HCT116 (cell line): ENCODE results near the gene POC1B. TPM values are rescaled to one million over a fixed set of nuclear protein-coding genes. Genes with fewer than 3 reads are reported as not detected.

ENCODE experiments used
- ATAC-seq: fragments of 200-7000 bp; cut with Tn5 transposase; 2 replicates; pipeline ENCODE4 v1.9.1; 2020; ENCODE audit warnings: mild to moderate bottlenecking, moderate library complexity
- BruUV-seq: library from RNA; stranded (reverse); fragments of 400-500 nt; replicated peaks from 2 replicates; lab custom pipeline; 2021; lab: Mats Ljungman, UMichigan
- CTCF ChIA-PET: fragments of 300-600 bp; sonication (Branson Sonifier 250); formaldehyde crosslinking; loops from one replicate; lab custom pipeline; 2021; ENCODE audit warnings: antibody characterized with exemption; lab: Charles Lee
- POLR2A ChIA-PET: fragments of 300-600, 350-600 bp; sonication (Branson Sonifier 250); formaldehyde crosslinking; loops from one replicate; lab custom pipeline; 2021; ENCODE audit warnings: antibody characterized with exemption; lab: Charles Lee
- RAD21 ChIA-PET, 2 experiments: fragments of 300-600 bp; sonication (Branson Sonifier 250); formaldehyde crosslinking; loops; one replicate each; lab custom pipeline; 2023; ENCODE audit warnings: low total read pairs in 2 of 2; ENCODE audit not compliant: uncharacterized antibody in 2 of 2, unreplicated experiment in 2 of 2, low non-redundant PET in 1 of 2; lab: Charles Lee
- DNase-seq: peaks from one replicate; pipeline ENCODE4 v3.0.0-alpha.2; 2010; ENCODE audit warnings: low read depth, low spot score
- H2AFZ ChIP-seq: fragments of 200-600 bp; shearing (Covaris generic), sonication (generic); 2 replicates; pipeline ENCODE4 v1.6.1; 2017; ENCODE audit warnings: low read depth, mixed run types, mixed read lengths, antibody characterized with exemption, low read length; ENCODE audit not compliant: poor library complexity, severe bottlenecking
- H3K27ac ChIP-seq: 2 replicates; pipeline ENCODE4 v1.5.1; 2012; ENCODE audit warnings: low read depth, low read length
- H3K27me3 ChIP-seq: fragments of 200-600 bp; sonication (generic); 2 replicates; pipeline ENCODE4 v1.6.1; 2016; ENCODE audit warnings: mixed run types, low read length, mixed read lengths; ENCODE audit not compliant: insufficient read depth
- H3K36me3 ChIP-seq, 2 experiments: fragments of 200-500 bp in 1 of 2; fragments of 200-600 bp in 1 of 2; sonication (Bioruptor generic) in 1 of 2; sonication (generic) in 1 of 2; 2 replicates each; pipeline versions ENCODE4 v1.5.1 to v1.6.1; 2014 to 2016; ENCODE audit warnings: low read length in 2 of 2, inconsistent platforms in 1 of 2, mixed read lengths in 1 of 2, mixed run types in 1 of 2; ENCODE audit not compliant: insufficient read depth in 2 of 2, control insufficient read depth in 1 of 2
- H3K4me1 ChIP-seq, 2 experiments: fragments of 200-600 bp in 1 of 2; sonication (generic) in 1 of 2; 2 replicates each; pipeline versions ENCODE4 v1.5.1 to v1.6.1; 2012 to 2017; ENCODE audit warnings: low read length in 2 of 2, inconsistent platforms in 1 of 2, mild to moderate bottlenecking in 1 of 2, mixed read lengths in 1 of 2, mixed run types in 1 of 2, moderate library complexity in 1 of 2; ENCODE audit not compliant: insufficient read depth in 2 of 2, control insufficient read depth in 1 of 2
- H3K4me2 ChIP-seq: fragments of 200-600 bp; sonication (generic); 2 replicates; pipeline ENCODE4 v1.6.1; 2017; ENCODE audit warnings: mixed run types, low read length, mixed read lengths
- H3K4me3 ChIP-seq, 2 experiments: fragments of 200-600 bp in 1 of 2; sonication (generic) in 1 of 2; replicated peaks in 1 of 2; 2 replicates each; pipeline ENCODE4 v1.5.1; 2011 to 2016; ENCODE audit warnings: low read length in 2 of 2, control low read depth in 1 of 2, low read depth in 1 of 2, mild to moderate bottlenecking in 1 of 2, mixed read lengths in 1 of 2, mixed run types in 1 of 2
- H3K79me2 ChIP-seq: fragments of 200-600 bp; sonication (generic); 2 replicates; pipeline ENCODE4 v1.6.1; 2017; ENCODE audit warnings: mild to moderate bottlenecking, mixed run types, low read length, moderate library complexity, mixed read lengths; ENCODE audit not compliant: insufficient read depth
- H3K9ac ChIP-seq: fragments of 200-600 bp; sonication (generic); 2 replicates; pipeline ENCODE4 v1.6.1; 2016; ENCODE audit warnings: low read length, mixed read lengths
- H3K9me2 ChIP-seq: fragments of 200-600 bp; sonication (generic), shearing (Covaris generic); 2 replicates; pipeline ENCODE4 v1.6.1; 2017; ENCODE audit warnings: mixed run types, mild to moderate bottlenecking, moderate library complexity; ENCODE audit not compliant: insufficient read depth
- H3K9me3 ChIP-seq, 2 experiments: fragments of 200-500 bp in 1 of 2; fragments of 200-600 bp in 1 of 2; sonication (Bioruptor generic) in 1 of 2; sonication (generic) in 1 of 2; 2 replicates each; pipeline ENCODE4 v1.6.1; 2014 to 2017; ENCODE audit warnings: low read length in 2 of 2, mixed read lengths in 2 of 2, inconsistent platforms in 1 of 2, low read depth in 1 of 2, mild to moderate bottlenecking in 1 of 2, mixed run types in 1 of 2, moderate library complexity in 1 of 2; ENCODE audit not compliant: control insufficient read depth in 1 of 2, insufficient read depth in 1 of 2
- H4K20me1 ChIP-seq: fragments of 200-600 bp; sonication (generic), shearing (Covaris generic); 2 replicates; pipeline ENCODE4 v1.6.1; 2017; ENCODE audit warnings: mixed run types, mild to moderate bottlenecking, moderate library complexity; ENCODE audit not compliant: insufficient read depth
- ATF3 ChIP-seq: IDR thresholded peaks from 2 replicates; pipeline ENCODE4 v1.6.1; 2012
- CTCF ChIP-seq, 3 experiments: fragments of 200-600 bp in 1 of 3; sonication (generic) in 1 of 3; IDR thresholded peaks in 2 of 3; conservative IDR thresholded peaks in 1 of 3; 2 replicates each; pipeline ENCODE4 v1.5.1; 2012 to 2017; ENCODE audit warnings: low read depth in 2 of 3, low read length in 2 of 3, antibody characterized with exemption in 1 of 3, borderline replicate concordance in 1 of 3, control low read depth in 1 of 3, mild to moderate bottlenecking in 1 of 3, mixed read lengths in 1 of 3, mixed run types in 1 of 3, moderate library complexity in 1 of 3; ENCODE audit not compliant: insufficient read depth in 1 of 3
- FOSL1 ChIP-seq: IDR thresholded peaks from 2 replicates; pipeline ENCODE4 v1.6.1; 2012; ENCODE audit warnings: low read depth
- POLR2AphosphoS5 ChIP-seq: IDR thresholded peaks from 2 replicates; pipeline ENCODE4 v1.6.1; 2011; ENCODE audit warnings: mild to moderate bottlenecking, low read depth, low read length, moderate library complexity
- YY1 ChIP-seq: IDR thresholded peaks from 2 replicates; pipeline ENCODE4 v1.6.1; 2011; ENCODE audit warnings: low read length, low read depth, moderate library complexity, mild to moderate bottlenecking; ENCODE audit not compliant: insufficient replicate concordance; ENCODE audit errors: extremely low read depth
- ZBTB33 ChIP-seq: IDR thresholded peaks from 2 replicates; pipeline ENCODE4 v1.6.1; 2011; ENCODE audit warnings: mild to moderate bottlenecking, low read length, moderate library complexity; ENCODE audit not compliant: insufficient replicate concordance; ENCODE audit errors: extremely low read depth
- intact Hi-C: fragments of 100-400 bp; cut with micrococcal nuclease; formaldehyde crosslinking; loops from 2 replicates; pipeline ENCODE4 v1.10.0; 2022
- total RNA-seq: library from RNA; stranded (reverse); gene quantifications from one replicate; pipeline ENCODE4 v1.2.1, GENCODE V29; 2021; ENCODE audit not compliant: unreplicated experiment

POC1B gene
- total RNA-seq, 1 experiment from 2014 or later, result 14.3 TPM

GRCh38 chr12:89448951-89449371 is 76.9 kb downstream of the POC1B start:
- H3K4me3 ChIP-seq, result no peak overlapping the region
- ATAC-seq, result no peak
- H3K27me3 ChIP-seq, result no peaks in the 10 kb centered on the region
- ChIA-PET RAD21 (no interaction called here), CTCF (no interaction called here), POLR2A (no interaction called here)
- no peak overlapping the region for H3K27ac ChIP-seq
- no peak overlapping the region for H2AFZ ChIP-seq
- TF ChIP-seq ATF3 (no peak), FOSL1 (no peak), CTCF (IDR thresholded peaks at IDR 0.05 in 2 of 3, conservative IDR thresholded peaks at IDR 0.05 in 1 of 3; ENCODE audit: borderline replicate concordance in 1 of 3, insufficient read depth in 1 of 3, low read depth in 2 of 3, low read length in 2 of 3) (no peak), ZBTB33 (no peak), POLR2AphosphoS5 (no peak), YY1 (no peak)
- no peak overlapping the region for H3K4me2 ChIP-seq
- H3K79me2 ChIP-seq, result no peaks in the 10 kb centered on the region
- peaks cover 2 to 6% of the 10 kb centered on the region in 2 experiments; a peak in 1 of 4 replicates for H3K4me1 ChIP-seq
- BruUV-seq, result no TSS peak
- no peaks in the 10 kb centered on the region for H3K9me3 ChIP-seq
- no peaks in the 10 kb centered on the region for H3K9me2 ChIP-seq
- no peaks in the 10 kb centered on the region for H3K36me3 ChIP-seq
- no peak for DNase-seq
- intact Hi-C loops, result no loop called here
- no peak overlapping the region for H3K9ac ChIP-seq
- no peaks in the 10 kb centered on the region for H4K20me1 ChIP-seq
